ENCODE data around the gene CADM4.
"Not testable (repeated sequence)": the region's sequence is repeated elsewhere in the genome, so short reads cannot be mapped to it uniquely, and the experiment has no call there.

CADM4 gene

GRCh38 chr19:43605875-43606568 lies 33.6 kb downstream of the CADM4 start:
- DNase-seq: no peak

GRCh38 chr19:43600326-43600725 lies 39.3 kb downstream of the CADM4 start:
- DNase-seq: not testable (repeated sequence)

GRCh38 chr19:43599635-43600295 lies 39.9 kb downstream of the CADM4 start:
- no peak for DNase-seq

GRCh38 chr19:43598445-43599240 lies 41.0 kb downstream of the CADM4 start:
- DNase-seq: no peak

GRCh38 chr19:43597876-43598275 lies 41.8 kb downstream of the CADM4 start:
- no peak for DNase-seq

- no peak for DNase-seq
Measured at GRCh38 chr19:43596842-43597461, 42.7 kb downstream of the CADM4 start.

- peak; percentile 100 for DNase-seq
Measured at GRCh38 chr19:43595999-43596841, 43.4 kb downstream of the CADM4 start, which contains the start of the genes IRGQ and ZNF576. Gene IRGQ, minus strand, starts transcription at chr19:43596134. Its CDS starts 796 bp downstream, at chr19:43595338. Gene ZNF576, plus strand, starts transcription at chr19:43596595. Its CDS starts 514 bp downstream, at chr19:43597109.

- DNase-seq: no peak
Measured at GRCh38 chr19:43595605-43595998, 44.0 kb downstream of the CADM4 start.

GRCh38 chr19:43594710-43595604 lies 44.7 kb downstream of the CADM4 start:
- peak; percentile 78 for DNase-seq

- no peak for DNase-seq
Measured at GRCh38 chr19:43594081-43594697, 45.5 kb downstream of the CADM4 start.

GRCh38 chr19:43592800-43593350 lies 46.8 kb downstream of the CADM4 start:
- no peak for DNase-seq

GRCh38 chr19:43591904-43592772 lies 47.5 kb downstream of the CADM4 start:
- no peak for DNase-seq

- DNase-seq: no peak
Measured at GRCh38 chr19:43589678-43590077, 50.0 kb downstream of the CADM4 start.

- no peak for DNase-seq
Measured at GRCh38 chr19:43589277-43589676, 50.4 kb downstream of the CADM4 start.

GRCh38 chr19:43587029-43587428 lies 52.6 kb downstream of the CADM4 start:
- not testable (repeated sequence) for DNase-seq

GRCh38 chr19:43586346-43586745 lies 53.3 kb downstream of the CADM4 start:
- no peak for DNase-seq

- DNase-seq: no peak
Measured at GRCh38 chr19:43584484-43584883, 55.2 kb downstream of the CADM4 start.

GRCh38 chr19:43582495-43582894 lies 57.2 kb downstream of the CADM4 start:
- DNase-seq: no peak

GRCh38 chr19:43581467-43581866 lies 58.2 kb downstream of the CADM4 start:
- no peak for DNase-seq
